ENCODE results near the gene NFU1. TPM values are rescaled to one million over a fixed set of nuclear protein-coding genes. Genes with fewer than 3 reads are reported as not detected.
A peak's percentile ranks its signal among the peaks of the same experiment; 100 is the strongest.

Gene NFU1
- total and polyA plus RNA-seq, 4 experiments from 2014 or later = 23.9 to 96.1 (median 46.2) TPM

- Histone ChIP-seq H3K27ac (ENCODE audit: low read depth, low read length) (no peak overlapping the region), H3K9me3 (ENCODE audit: control insufficient read depth in 1 of 2, low read length in 2 of 2) (no peaks in the 10 kb centered on the region), H3K4me1 (ENCODE audit: insufficient read depth, low read length) (no peaks in the 10 kb centered on the region), H3K36me3 (ENCODE audit: insufficient read depth, low read length) (peaks cover 10% of the 10 kb centered on the region), H3K27me3 (ENCODE audit: insufficient read depth, low read length) (no peaks in the 10 kb centered on the region), H3K4me3 (ENCODE audit: low read length in 2 of 2) (no peak overlapping the region)
- H3K4me1 Mint-ChIP-seq = peaks cover 0 to 2% (median under 1%) of the 10 kb centered on the region in 4 donors
- no peaks in the 10 kb centered on the region for H3K27me3 Mint-ChIP-seq
- no peak for DNase-seq
- ChIA-PET POLR2A (ENCODE audit: partially characterized antibody) (no interaction called here), CTCF (ENCODE audit: partially characterized antibody) (no interaction called here)
- H3K36me3 Mint-ChIP-seq = peaks cover 10 to 45% of the 10 kb centered on the region in 2 donors
- intact Hi-C loops (cut with micrococcal nuclease) = no loop called here
- no peaks in the 10 kb centered on the region for H3K9me3 Mint-ChIP-seq
- H3K4me3 Mint-ChIP-seq = no peak overlapping the region
- H3K27ac Mint-ChIP-seq = no peak overlapping the region
These were observed 21.1 kb downstream of the NFU1 start for GRCh38 chr2:69416147-69416546.

- H3K4me1 ChIP-seq (ENCODE audit: insufficient read depth, low read length) = no peaks in the 10 kb centered on the region
- no peak overlapping the region for H3K4me3 ChIP-seq (ENCODE audit: low read length in 2 of 2)
- DNase-seq = no peak
- POLR2A ChIA-PET (ENCODE audit: partially characterized antibody) = interaction anchor here (0.7 kb wide), 1 partner anchor 260 kb away, joined by 3 read pairs; no protein-coding TSS in a partner anchor
- CTCF ChIA-PET (ENCODE audit: partially characterized antibody) = no interaction called here
- no peaks in the 10 kb centered on the region for H3K9me3 ChIP-seq (ENCODE audit: control insufficient read depth in 1 of 2, low read length in 2 of 2)
- peaks cover 0 to 1% (median 0%) of the 10 kb centered on the region in 8 donors for H3K9me3 Mint-ChIP-seq
- H3K36me3 Mint-ChIP-seq = peaks cover 21 to 45% of the 10 kb centered on the region in 2 donors
- H3K36me3 ChIP-seq (ENCODE audit: insufficient read depth, low read length) = peaks cover 13% of the 10 kb centered on the region
- no peaks in the 10 kb centered on the region for H3K27me3 ChIP-seq (ENCODE audit: insufficient read depth, low read length)
- peaks cover 0 to 2% (median under 1%) of the 10 kb centered on the region in 4 donors for H3K4me1 Mint-ChIP-seq
- intact Hi-C loops (cut with micrococcal nuclease) = no loop called here
- no peaks in the 10 kb centered on the region for H3K27me3 Mint-ChIP-seq
- no peak overlapping the region for H3K27ac ChIP-seq (ENCODE audit: low read depth, low read length)
- no peak overlapping the region for H3K4me3 Mint-ChIP-seq
- no peak overlapping the region for H3K27ac Mint-ChIP-seq
These were observed 26.1 kb downstream of the NFU1 start for GRCh38 chr2:69411120-69411519.

- ChIA-PET POLR2A (ENCODE audit: partially characterized antibody) (no interaction called here), CTCF (ENCODE audit: partially characterized antibody) (interaction anchor here (0.9 kb wide), 1 partner anchor 12 kb away, joined by 5 read pairs; no protein-coding TSS in a partner anchor)
- Mint-ChIP-seq H3K27ac (peak overlapping the region in 1 of 7 donors; percentile 81), H3K9me3 (peaks cover 0 to 1% (median 0%) of the 10 kb centered on the region in 8 donors), H3K4me3 (no peak overlapping the region), H3K27me3 (no peaks in the 10 kb centered on the region), H3K4me1 (no peaks in the 10 kb centered on the region), H3K36me3 (peaks cover 44 to 52% of the 10 kb centered on the region in 2 donors)
- H3K36me3 ChIP-seq (ENCODE audit: insufficient read depth, low read length) = peaks cover 18% of the 10 kb centered on the region
- no peaks in the 10 kb centered on the region for H3K4me1 ChIP-seq (ENCODE audit: insufficient read depth, low read length)
- intact Hi-C loops (cut with micrococcal nuclease) = no loop called here
- H3K9me3 ChIP-seq (ENCODE audit: control insufficient read depth in 1 of 2, low read length in 2 of 2) = no peaks in the 10 kb centered on the region
- no peak overlapping the region for H3K27ac ChIP-seq (ENCODE audit: low read depth, low read length)
- no peaks in the 10 kb centered on the region for H3K27me3 ChIP-seq (ENCODE audit: insufficient read depth, low read length)
- no peak overlapping the region for H3K4me3 ChIP-seq (ENCODE audit: low read length in 2 of 2)
- no peak for DNase-seq
These were observed 31.9 kb downstream of the NFU1 start for GRCh38 chr2:69405306-69405705.

GRCh38 chr2:69400121-69400520 lies 37.1 kb downstream of the NFU1 start:
- H3K36me3 ChIP-seq (ENCODE audit: insufficient read depth, low read length) = peaks cover 14% of the 10 kb centered on the region
- no peaks in the 10 kb centered on the region for H3K4me1 ChIP-seq (ENCODE audit: insufficient read depth, low read length)
- POLR2A ChIA-PET (ENCODE audit: partially characterized antibody) = no interaction called here
- Mint-ChIP-seq H3K4me3 (no peak overlapping the region), H3K4me1 (no peaks in the 10 kb centered on the region), H3K27me3 (no peaks in the 10 kb centered on the region), H3K9me3 (no peaks in the 10 kb centered on the region), H3K36me3 (peaks cover 34 to 47% of the 10 kb centered on the region in 2 donors), H3K27ac (peak overlapping the region in 1 of 7 donors; percentile 42)
- H3K4me3 ChIP-seq (ENCODE audit: low read length in 2 of 2) = no peak overlapping the region
- no peak overlapping the region for H3K27ac ChIP-seq (ENCODE audit: low read depth, low read length)
- no peak for DNase-seq
- CTCF ChIA-PET (ENCODE audit: partially characterized antibody) = interaction anchor here (0.6 to 0.9 kb wide), 2 partner anchors 261 to 1214 kb away, joined by 3 read pairs; no protein-coding TSS in a partner anchor
- intact Hi-C loops (cut with micrococcal nuclease) = no loop called here
- H3K27me3 ChIP-seq (ENCODE audit: insufficient read depth, low read length) = no peaks in the 10 kb centered on the region
- H3K9me3 ChIP-seq (ENCODE audit: control insufficient read depth in 1 of 2, low read length in 2 of 2) = no peaks in the 10 kb centered on the region

- intact Hi-C loops (cut with micrococcal nuclease) = no loop called here
- Histone ChIP-seq H3K36me3 (ENCODE audit: insufficient read depth, low read length) (peaks cover 10% of the 10 kb centered on the region), H3K9me3 (ENCODE audit: control insufficient read depth in 1 of 2, low read length in 2 of 2) (no peaks in the 10 kb centered on the region), H3K4me3 (ENCODE audit: low read length in 2 of 2) (no peak overlapping the region), H3K4me1 (ENCODE audit: insufficient read depth, low read length) (no peaks in the 10 kb centered on the region), H3K27ac (ENCODE audit: low read depth, low read length) (no peak overlapping the region), H3K27me3 (ENCODE audit: insufficient read depth, low read length) (no peaks in the 10 kb centered on the region)
- Mint-ChIP-seq H3K4me3 (no peak overlapping the region), H3K36me3 (peaks cover 37 to 48% of the 10 kb centered on the region in 2 donors), H3K27ac (no peak overlapping the region), H3K4me1 (no peaks in the 10 kb centered on the region), H3K9me3 (no peaks in the 10 kb centered on the region), H3K27me3 (no peaks in the 10 kb centered on the region)
- DNase-seq = no peak
- POLR2A ChIA-PET (ENCODE audit: partially characterized antibody) = no interaction called here
- CTCF ChIA-PET (ENCODE audit: partially characterized antibody) = no interaction called here
These were observed 40.0 kb downstream of the NFU1 start for GRCh38 chr2:69397234-69397633.

- Histone ChIP-seq H3K4me3 (ENCODE audit: low read length in 2 of 2) (no peak overlapping the region), H3K4me1 (ENCODE audit: insufficient read depth, low read length) (no peaks in the 10 kb centered on the region), H3K27ac (ENCODE audit: low read depth, low read length) (no peak overlapping the region), H3K27me3 (ENCODE audit: insufficient read depth, low read length) (no peaks in the 10 kb centered on the region), H3K9me3 (ENCODE audit: control insufficient read depth in 1 of 2, low read length in 2 of 2) (no peaks in the 10 kb centered on the region), H3K36me3 (ENCODE audit: insufficient read depth, low read length) (peaks cover 10% of the 10 kb centered on the region)
- Mint-ChIP-seq H3K4me1 (no peaks in the 10 kb centered on the region), H3K36me3 (peaks cover 34 to 41% of the 10 kb centered on the region in 2 donors), H3K9me3 (no peaks in the 10 kb centered on the region), H3K27me3 (no peaks in the 10 kb centered on the region), H3K4me3 (no peak overlapping the region), H3K27ac (no peak overlapping the region)
- ChIA-PET CTCF (ENCODE audit: partially characterized antibody) (no interaction called here), POLR2A (ENCODE audit: partially characterized antibody) (no interaction called here)
- no peak for DNase-seq
- intact Hi-C loops (cut with micrococcal nuclease) = no loop called here
These were observed 41.4 kb downstream of the NFU1 start for GRCh38 chr2:69395866-69396265.

GRCh38 chr2:69393963-69394362 lies 43.3 kb downstream of the NFU1 start:
- CTCF ChIA-PET (ENCODE audit: partially characterized antibody) = no interaction called here
- H3K36me3 ChIP-seq (ENCODE audit: insufficient read depth, low read length) = peaks cover 10% of the 10 kb centered on the region
- no peaks in the 10 kb centered on the region for H3K9me3 ChIP-seq (ENCODE audit: control insufficient read depth in 1 of 2, low read length in 2 of 2)
- no peaks in the 10 kb centered on the region for H3K27me3 ChIP-seq (ENCODE audit: insufficient read depth, low read length)
- POLR2A ChIA-PET (ENCODE audit: partially characterized antibody) = no interaction called here
- no peaks in the 10 kb centered on the region for H3K4me1 ChIP-seq (ENCODE audit: insufficient read depth, low read length)
- intact Hi-C loops (cut with micrococcal nuclease) = no loop called here
- no peak overlapping the region for H3K4me3 ChIP-seq (ENCODE audit: low read length in 2 of 2)
- no peak overlapping the region for H3K27ac ChIP-seq (ENCODE audit: low read depth, low read length)
- Mint-ChIP-seq H3K36me3 (peaks cover 24 to 27% of the 10 kb centered on the region in 2 donors), H3K9me3 (no peaks in the 10 kb centered on the region), H3K27ac (peak overlapping the region in 1 of 7 donors; percentile 31), H3K4me1 (no peaks in the 10 kb centered on the region), H3K27me3 (no peaks in the 10 kb centered on the region), H3K4me3 (no peak overlapping the region)
- no peak for DNase-seq
